PC-3 (cell line): ENCODE data around the gene PPA1.

Experiments
- CTCF ChIP-seq: fragments of 300-600 bp; sonication (generic); conservative IDR thresholded peaks from 2 replicates; pipeline ENCODE4 v1.5.1; 2017; ENCODE audit warnings: antibody characterized with exemption, low read depth, mild to moderate bottlenecking, low read length
- EZH2 ChIP-seq: fragments of 300-600 bp; sonication (generic); IDR thresholded peaks from one replicate; pipeline ENCODE4 v1.6.1; 2017; ENCODE audit warnings: antibody characterized with exemption, mild to moderate bottlenecking, low read length; ENCODE audit not compliant: unreplicated experiment
- EZH2phosphoT487 ChIP-seq: fragments of 300-600 bp; sonication (generic); IDR thresholded peaks from 2 replicates; pipeline ENCODE4 v1.6.1; 2018; ENCODE audit warnings: mild to moderate bottlenecking, antibody characterized with exemption, low read length, borderline replicate concordance

- no peak for TF ChIP-seq CTCF
- no peak for TF ChIP-seq EZH2
- TF ChIP-seq EZH2phosphoT487 = no peak
Measured at GRCh38 chr10:70255329-70256299, 22.4 kb upstream of the PPA1 start.
